RWPE1 (cell line): ENCODE measurements around the gene FETUB.

ENCODE experiments used
- CTCF ChIA-PET: fragments of 350-600 bp; sonication (Branson Sonifier 250); formaldehyde crosslinking; extraction: SDS; loops from one replicate; lab custom pipeline; 2021; lab: Yijun Ruan, JAX
- POLR2A ChIA-PET: fragments of 400-600 bp; formaldehyde crosslinking; extraction: SDS; loops from one replicate; lab custom pipeline; 2020; ENCODE audit warnings: antibody characterized with exemption; ENCODE audit not compliant: low non-redundant PET; lab: Yijun Ruan, JAX
- DNase-seq: peaks from one replicate; pipeline ENCODE4 v3.0.0; 2012; ENCODE audit warnings: low spot score
- H3K27ac ChIP-seq: fragments of 450-650 bp; 2 replicates; pipeline ENCODE4 v1.5.1; 2017
- CTCF ChIP-seq: fragments of 450-650 bp; conservative IDR thresholded peaks from 2 replicates; pipeline ENCODE4 v1.5.1; 2017; ENCODE audit warnings: low read depth, mild to moderate bottlenecking

Gene FETUB

GRCh38 chr3:186664119-186664495, 23.9 kb downstream of the FETUB start:
- no peak for TF ChIP-seq CTCF
- no peak overlapping the region for H3K27ac ChIP-seq
- ChIA-PET POLR2A (no interaction called here), CTCF (no interaction called here)
- no peak for DNase-seq

GRCh38 chr3:186664506-186664905, 24.3 kb downstream of the FETUB start:
- no peak overlapping the region for H3K27ac ChIP-seq
- ChIA-PET CTCF (no interaction called here), POLR2A (no interaction called here)
- no peak for TF ChIP-seq CTCF
- no peak for DNase-seq

- ChIA-PET CTCF (interaction anchor here (0.6 kb wide), 1 partner anchor 956 kb away, joined by 3 read pairs; no protein-coding TSS in a partner anchor), POLR2A (no interaction called here)
- no peak for DNase-seq
- no peak for TF ChIP-seq CTCF
- H3K27ac ChIP-seq: no peak within 1 kb of the TSS
Measured at GRCh38 chr3:186665625-186666188, 25.5 kb downstream of the FETUB start, which contains the start of gene HRG. HRG (plus strand) TSS chr3:186666014; CDS start chr3:186666032, 18 bp downstream.

GRCh38 chr3:186668426-186668825, 28.2 kb downstream of the FETUB start:
- CTCF ChIA-PET: interaction anchor here (0.6 kb wide), 1 partner anchor 154 kb away, joined by 3 read pairs; no protein-coding TSS in a partner anchor
- no peak for DNase-seq
- no peak overlapping the region for H3K27ac ChIP-seq
- no peak for TF ChIP-seq CTCF
- POLR2A ChIA-PET: no interaction called here

- DNase-seq: peak; percentile 41
- POLR2A ChIA-PET: interaction anchor here (0.6 kb wide), 1 partner anchor 45 kb away, joined by 5 read pairs; no protein-coding TSS in a partner anchor
- no peak overlapping the region for H3K27ac ChIP-seq
Measured at GRCh38 chr3:186669378-186670084, 29.3 kb downstream of the FETUB start.

More at GRCh38 chr3:186669378-186670084, 29.3 kb downstream of the FETUB start:
- CTCF ChIA-PET: interaction anchor here (0.8 kb wide), 1 partner anchor 51 kb away, joined by 3 read pairs; no protein-coding TSS in a partner anchor
- no peak for TF ChIP-seq CTCF
